Mammary epithelial cell (primary cell): Measurements from ENCODE around the gene SLC9C1.

Experiments
- CTCF ChIP-seq, 2 donors: IDR thresholded peaks in 1 of 2; conservative IDR thresholded peaks in 1 of 2; 2 replicates each; pipeline ENCODE4 v1.5.1; 2011 to 2012; ENCODE audit warnings: inconsistent platforms in 2 of 2, low read length in 2 of 2, mild to moderate bottlenecking in 2 of 2, control low read depth in 1 of 2, low read depth in 1 of 2; ENCODE audit not compliant: insufficient read depth in 1 of 2; ENCODE audit errors: extremely low read depth in 1 of 2
- EZH2 ChIP-seq: IDR thresholded peaks from 2 replicates; pipeline ENCODE4 v1.6.1; 2012; ENCODE audit warnings: low read length, inconsistent platforms, borderline replicate concordance

GRCh38 chr3:112138219-112138969 lies 155.6 kb downstream of the SLC9C1 start:
- TF ChIP-seq EZH2 (no peak), CTCF (conservative IDR thresholded peaks at IDR 0.05 in 1 of 2, IDR thresholded peaks at IDR 0.05 in 1 of 2; ENCODE audit: extremely low read depth in 1 of 2, insufficient read depth in 1 of 2, low read depth in 1 of 2, low read length in 2 of 2) (no peak)
